Measurements from ENCODE around the gene USP7. TPM values are rescaled to one million over a fixed set of nuclear protein-coding genes. Genes with fewer than 3 reads are reported as not detected.

Gene USP7
- polyA plus RNA-seq, 2 of the 4 experiments (the other 2 are of a cell fraction) = 39.6 to 65.9 TPM

DNA sequence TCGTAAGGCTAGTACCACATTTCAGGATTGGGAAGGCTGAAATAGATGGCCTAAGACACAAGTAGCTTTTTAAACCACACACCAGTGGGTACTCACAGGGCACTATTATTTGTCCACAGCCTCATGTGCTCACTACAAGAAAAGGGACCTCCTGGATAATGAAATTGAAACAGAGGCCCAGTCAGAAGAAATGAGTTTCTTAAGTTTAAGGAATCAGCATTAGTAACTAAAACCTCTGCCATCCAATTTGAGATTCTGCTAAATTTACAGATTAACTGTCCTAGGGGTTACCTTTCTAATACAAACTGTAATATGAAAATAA, 3.0 kb downstream of the USP7 start:
- ChIA-PET CTCF (interaction anchor here (0.7 to 1.7 kb wide), 4 partner anchors 24 to 55 kb away, joined by 3 to 8 read pairs (median 5); no protein-coding TSS in a partner anchor), POLR2A (no interaction called here)
- WGBS (ENCODE audit: missing lambda C conversion rate) = 84% methylated on average over 1 of the region's 1 CpG
- peaks cover 58% of the 10 kb centered on the region for H3K4me1 ChIP-seq
- no peak overlapping the region for H3K4me3 ChIP-seq
- FAIRE-seq (no peak), DNase-seq (ENCODE audit: low read depth in 1 of 2, low spot score in 1 of 2) (no peak), ATAC-seq (no peak)
- H3K9me3 ChIP-seq = no peaks in the 10 kb centered on the region
- TF ChIP-seq POLR2AphosphoS2 (conservative IDR thresholded peaks at IDR 0.05; ENCODE audit: low read length) (no peak), JUN (IDR thresholded peaks at IDR 0.05) (no peak), ELK1 (IDR thresholded peaks at IDR 0.05; ENCODE audit: low read depth, low read length) (no peak), CHD2 (IDR thresholded peaks at IDR 0.05; ENCODE audit: low read length, partially characterized antibody) (no peak), EP300 (IDR thresholded peaks at IDR 0.05) (no peak), EHF (CRISPR knock-in tag; IDR thresholded peaks at IDR 0.05) (no peak), SREBF2 (IDR thresholded peaks at IDR 0.05) (no peak), RFX5 (IDR thresholded peaks at IDR 0.05) (no peak), CHD4 (IDR thresholded peaks at IDR 0.05; ENCODE audit: borderline replicate concordance) (no peak), CEBPB (IDR thresholded peaks at IDR 0.05) (no peak), KDM1A (IDR thresholded peaks at IDR 0.05; ENCODE audit: low read depth) (no peak), GATA3 (IDR thresholded peaks at IDR 0.05; ENCODE audit: borderline replicate concordance) (no peak), ESRRA (IDR thresholded peaks at IDR 0.05; ENCODE audit: borderline replicate concordance, low read length) (no peak), RNF2 (IDR thresholded peaks at IDR 0.05; ENCODE audit: borderline replicate concordance, low read depth) (no peak), BCL3 (IDR thresholded peaks at IDR 0.05) (no peak), REST (IDR thresholded peaks at IDR 0.05) (no peak)
- TF ChIP-seq, protein P1, sequence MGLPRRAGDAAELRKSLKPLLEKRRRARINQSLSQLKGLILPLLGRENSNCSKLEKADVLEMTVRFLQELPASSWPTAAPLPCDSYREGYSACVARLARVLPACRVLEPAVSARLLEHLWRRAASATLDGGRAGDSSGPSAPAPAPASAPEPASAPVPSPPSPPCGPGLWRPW (IDR thresholded peaks at IDR 0.05) = no peak
- TF ChIP-seq, protein P2, sequence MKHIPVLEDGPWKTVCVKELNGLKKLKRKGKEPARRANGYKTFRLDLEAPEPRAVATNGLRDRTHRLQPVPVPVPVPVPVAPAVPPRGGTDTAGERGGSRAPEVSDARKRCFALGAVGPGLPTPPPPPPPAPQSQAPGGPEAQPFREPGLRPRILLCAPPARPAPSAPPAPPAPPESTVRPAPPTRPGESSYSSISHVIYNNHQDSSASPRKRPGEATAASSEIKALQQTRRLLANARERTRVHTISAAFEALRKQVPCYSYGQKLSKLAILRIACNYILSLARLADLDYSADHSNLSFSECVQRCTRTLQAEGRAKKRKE (CRISPR knock-in tag; IDR thresholded peaks at IDR 0.05; ENCODE audit: low read depth) = no peak
- TF ChIP-seq, protein P3, sequence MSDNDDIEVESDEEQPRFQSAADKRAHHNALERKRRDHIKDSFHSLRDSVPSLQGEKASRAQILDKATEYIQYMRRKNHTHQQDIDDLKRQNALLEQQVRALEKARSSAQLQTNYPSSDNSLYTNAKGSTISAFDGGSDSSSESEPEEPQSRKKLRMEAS (IDR thresholded peaks at IDR 0.05) = no peak
- H3K27ac ChIP-seq = no peak overlapping the region
- H3K4me2 ChIP-seq = peak overlapping the region; percentile 98

Data from A549 (cell line).